GM19395 (cell line): Measurements from ENCODE around the gene BICC1.

Experiments
- ATAC-seq: cut with Tn5 transposase; IDR thresholded peaks from one replicate; pipeline ENCODE4 v1.9.1; 2021; ENCODE audit warnings: mild to moderate bottlenecking, moderate library complexity; ENCODE audit not compliant: unreplicated experiment

The BICC1 gene

GRCh38 chr10:58698777-58699356, 186.2 kb downstream of the BICC1 start:
- ATAC-seq, result no peak

GRCh38 chr10:58700591-58700990, 187.9 kb downstream of the BICC1 start:
- no peak for ATAC-seq

GRCh38 chr10:58701405-58702135, 188.9 kb downstream of the BICC1 start:
- no peak for ATAC-seq

- no peak for ATAC-seq
Observed at GRCh38 chr10:58704226-58704625, 191.6 kb downstream of the BICC1 start.

GRCh38 chr10:58704671-58705141, 192.0 kb downstream of the BICC1 start:
- ATAC-seq, result no peak

GRCh38 chr10:58706836-58707235, 194.2 kb downstream of the BICC1 start:
- ATAC-seq, result no peak

GRCh38 chr10:58712141-58712540, 199.5 kb downstream of the BICC1 start:
- ATAC-seq, result no peak

- no peak for ATAC-seq
Observed at GRCh38 chr10:58712982-58713381, 200.3 kb downstream of the BICC1 start.

- no peak for ATAC-seq
Observed at GRCh38 chr10:58714409-58714808, 201.7 kb downstream of the BICC1 start.

- no peak for ATAC-seq
Observed at GRCh38 chr10:58715061-58715460, 202.4 kb downstream of the BICC1 start.

GRCh38 chr10:58718596-58718995, 205.9 kb downstream of the BICC1 start:
- ATAC-seq, result no peak

GRCh38 chr10:58721601-58722281, 209.1 kb downstream of the BICC1 start:
- no peak for ATAC-seq

GRCh38 chr10:58723186-58723585, 210.5 kb downstream of the BICC1 start:
- ATAC-seq, result no peak

GRCh38 chr10:58723966-58724365, 211.3 kb downstream of the BICC1 start:
- ATAC-seq, result no peak

GRCh38 chr10:58724781-58725180, 212.1 kb downstream of the BICC1 start:
- ATAC-seq, result no peak

GRCh38 chr10:58725901-58726300, 213.2 kb downstream of the BICC1 start:
- ATAC-seq, result no peak

- ATAC-seq, result no peak
Observed at GRCh38 chr10:58727633-58728032, 215.0 kb downstream of the BICC1 start.

- no peak for ATAC-seq
Observed at GRCh38 chr10:58731276-58731675, 218.6 kb downstream of the BICC1 start.

- no peak for ATAC-seq
Observed at GRCh38 chr10:58733436-58733835, 220.8 kb downstream of the BICC1 start.

- no peak for ATAC-seq
Observed at GRCh38 chr10:58734116-58734515, 221.4 kb downstream of the BICC1 start.

- ATAC-seq, result no peak
Observed at GRCh38 chr10:58734664-58735063, 222.0 kb downstream of the BICC1 start.

GRCh38 chr10:58735087-58735486, 222.4 kb downstream of the BICC1 start:
- no peak for ATAC-seq
